SW 1271 (cell line): Measurements from ENCODE around the gene KCNN4.
A peak's percentile ranks its signal among the peaks of the same experiment; 100 is the strongest.
"Not testable (repeated sequence)": the region's sequence is repeated elsewhere in the genome, so short reads cannot be mapped to it uniquely, and the experiment has no call there.

Source experiments
- DNase-seq, 2 experiments: peaks; one replicate each; lab custom pipeline; 2025; lab: John Stamatoyannopoulos, UW

KCNN4 gene

GRCh38 chr19:43780706-43781525 is at the start of gene KCNN4:
TSS of gene KCNN4 (minus strand) at chr19:43780973. CDS start at chr19:43780861, 112 bp downstream.
- peak in 1 of 2 experiments; percentile 57 for DNase-seq

- peak; percentile 63 to 88 for DNase-seq
These were observed 46.3 kb upstream of the KCNN4 start, which contains the start of gene ZNF283 for GRCh38 chr19:43826787-43827754. TSS of gene ZNF283 (plus strand) at chr19:43827321. CDS start at chr19:43833505, 6,184 bp downstream.

GRCh38 chr19:43824572-43824971 is 43.8 kb upstream of the KCNN4 start:
- not testable (repeated sequence) for DNase-seq

GRCh38 chr19:43823856-43824255 is 43.1 kb upstream of the KCNN4 start:
- not testable (repeated sequence) for DNase-seq

GRCh38 chr19:43820884-43821215 is 40.1 kb upstream of the KCNN4 start:
- no peak for DNase-seq

GRCh38 chr19:43820098-43820883 is 39.5 kb upstream of the KCNN4 start:
- DNase-seq = no peak

GRCh38 chr19:43818500-43818899 is 37.7 kb upstream of the KCNN4 start:
- no peak for DNase-seq

GRCh38 chr19:43817454-43817853 is 36.7 kb upstream of the KCNN4 start:
- DNase-seq = not testable (repeated sequence)

- DNase-seq = no peak
These were observed 34.0 kb upstream of the KCNN4 start for GRCh38 chr19:43814663-43815352.

GRCh38 chr19:43812688-43813087 is 31.9 kb upstream of the KCNN4 start:
- no peak for DNase-seq

GRCh38 chr19:43812259-43812658 is 31.5 kb upstream of the KCNN4 start:
- no peak for DNase-seq

GRCh38 chr19:43811837-43812236 is 31.1 kb upstream of the KCNN4 start:
- no peak for DNase-seq

GRCh38 chr19:43809762-43810696 is 29.3 kb upstream of the KCNN4 start:
- peak; percentile 14 to 48 for DNase-seq

GRCh38 chr19:43807651-43808050 is 26.9 kb upstream of the KCNN4 start:
- no peak for DNase-seq

GRCh38 chr19:43806848-43807247 is 26.1 kb upstream of the KCNN4 start:
- DNase-seq = no peak

GRCh38 chr19:43806401-43806800 is 25.6 kb upstream of the KCNN4 start:
- not testable (repeated sequence) for DNase-seq

- no peak for DNase-seq
These were observed 23.7 kb upstream of the KCNN4 start for GRCh38 chr19:43804432-43804831.

GRCh38 chr19:43802216-43802951 is 21.6 kb upstream of the KCNN4 start, which contains the start of gene LYPD5:
TSS of gene LYPD5 (minus strand) at chr19:43802447. CDS start at chr19:43802380, 67 bp downstream.
- no peak for DNase-seq

- DNase-seq = no peak
These were observed 18.8 kb upstream of the KCNN4 start for GRCh38 chr19:43799502-43800142.
